Lower leg skin (tissue), 3 donors: ENCODE data around the gene NKD2.

Source experiments
- POLR2A ChIP-seq, 2 donors: fragments of 450-650 bp; IDR thresholded peaks; one replicate each; pipeline ENCODE4 v1.6.1; 2016 to 2017; ENCODE audit warnings: antibody characterized with exemption in 2 of 2, mild to moderate bottlenecking in 1 of 2, moderate library complexity in 1 of 2
- TF ChIP-seq, protein P1 (sequence below), 3 donors: fragments of 450-650 bp; IDR thresholded peaks; one replicate each; pipeline ENCODE4 v1.5.1; 2016; ENCODE audit warnings: antibody characterized with exemption in 3 of 3, mild to moderate bottlenecking in 3 of 3, moderate library complexity in 2 of 3

DNA sequence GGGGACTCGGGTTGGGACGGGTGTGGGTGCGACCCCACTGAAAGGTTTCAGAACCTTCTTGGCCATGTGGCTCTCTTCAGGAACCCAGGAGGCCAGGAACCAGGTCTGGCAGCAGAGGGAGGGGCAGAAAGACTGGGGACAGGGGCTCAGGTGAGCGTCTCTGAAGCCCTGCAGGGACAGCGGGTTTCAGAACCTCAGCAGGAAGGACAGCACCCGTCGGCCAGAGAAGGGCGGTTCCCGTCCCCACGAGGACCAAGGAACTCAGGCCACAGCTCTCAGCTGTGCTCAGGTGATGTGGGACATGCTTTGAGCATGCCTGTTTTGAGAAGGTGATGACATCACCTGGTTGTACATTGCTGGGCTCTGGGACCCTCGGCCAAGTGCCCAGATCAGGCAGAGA is 77.5 kb downstream of the NKD2 start:
- TF ChIP-seq, protein P1, sequence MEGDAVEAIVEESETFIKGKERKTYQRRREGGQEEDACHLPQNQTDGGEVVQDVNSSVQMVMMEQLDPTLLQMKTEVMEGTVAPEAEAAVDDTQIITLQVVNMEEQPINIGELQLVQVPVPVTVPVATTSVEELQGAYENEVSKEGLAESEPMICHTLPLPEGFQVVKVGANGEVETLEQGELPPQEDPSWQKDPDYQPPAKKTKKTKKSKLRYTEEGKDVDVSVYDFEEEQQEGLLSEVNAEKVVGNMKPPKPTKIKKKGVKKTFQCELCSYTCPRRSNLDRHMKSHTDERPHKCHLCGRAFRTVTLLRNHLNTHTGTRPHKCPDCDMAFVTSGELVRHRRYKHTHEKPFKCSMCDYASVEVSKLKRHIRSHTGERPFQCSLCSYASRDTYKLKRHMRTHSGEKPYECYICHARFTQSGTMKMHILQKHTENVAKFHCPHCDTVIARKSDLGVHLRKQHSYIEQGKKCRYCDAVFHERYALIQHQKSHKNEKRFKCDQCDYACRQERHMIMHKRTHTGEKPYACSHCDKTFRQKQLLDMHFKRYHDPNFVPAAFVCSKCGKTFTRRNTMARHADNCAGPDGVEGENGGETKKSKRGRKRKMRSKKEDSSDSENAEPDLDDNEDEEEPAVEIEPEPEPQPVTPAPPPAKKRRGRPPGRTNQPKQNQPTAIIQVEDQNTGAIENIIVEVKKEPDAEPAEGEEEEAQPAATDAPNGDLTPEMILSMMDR (IDR thresholded peaks at IDR 0.05), result no peak
- no peak for TF ChIP-seq POLR2A (IDR thresholded peaks at IDR 0.05)
